HEK293T (cell line): ENCODE results near the gene IGFBP5.

Source experiments
- BHLHE40 ChIP-seq: fragments of 450-650 bp; IDR thresholded peaks from 2 replicates; pipeline ENCODE4 v1.6.1; 2016; ENCODE audit warnings: mild to moderate bottlenecking, moderate library complexity, borderline replicate concordance
- ELF4 ChIP-seq: fragments of 450-650 bp; IDR thresholded peaks from 2 replicates; pipeline ENCODE4 v1.6.1; 2017; ENCODE audit warnings: antibody characterized with exemption
- FOXK2 ChIP-seq: fragments of 450-650 bp; IDR thresholded peaks from 2 replicates; pipeline ENCODE4 v1.6.1; 2016; ENCODE audit warnings: mild to moderate bottlenecking
- FOXM1 ChIP-seq: fragments of 450-650 bp; IDR thresholded peaks from 2 replicates; pipeline ENCODE4 v1.6.1; 2017; ENCODE audit warnings: mild to moderate bottlenecking, borderline replicate concordance
- HDGF ChIP-seq: fragments of 450-650 bp; IDR thresholded peaks from 2 replicates; pipeline ENCODE4 v1.6.1; 2017; ENCODE audit warnings: antibody characterized with exemption, borderline replicate concordance
- SP1 ChIP-seq: fragments of 450-650 bp; IDR thresholded peaks from 2 replicates; pipeline ENCODE4 v1.6.1; 2017
- SUZ12 ChIP-seq: fragments of 450-650 bp; IDR thresholded peaks from 2 replicates; pipeline ENCODE4 v1.6.1; 2016; ENCODE audit warnings: mild to moderate bottlenecking

GRCh38 chr2:216694082-216694825 lies 1.1 kb downstream of the IGFBP5 start:
- no peak for TF ChIP-seq SUZ12
- TF ChIP-seq SP1, result no peak
- TF ChIP-seq FOXM1, result no peak
- no peak for TF ChIP-seq HDGF
- no peak for TF ChIP-seq BHLHE40
- TF ChIP-seq FOXK2, result no peak
- TF ChIP-seq ELF4, result no peak
